HEK293T (cell line): ENCODE results near the gene CYB5R3.

ENCODE experiments used
- CTCF ChIA-PET: fragments of 350-600 bp; formaldehyde crosslinking; extraction: SDS; loops from one replicate; lab custom pipeline; 2021; ENCODE audit warnings: antibody characterized with exemption, inconsistent platforms; lab: Yijun Ruan, JAX
- POLR2A ChIA-PET: fragments of 350-600 bp; formaldehyde crosslinking; extraction: SDS; loops from one replicate; lab custom pipeline; 2020; ENCODE audit warnings: antibody characterized with exemption, inconsistent platforms; lab: Yijun Ruan, JAX
- DNase-seq: peaks from one replicate; pipeline ENCODE4 v3.0.0; 2012; ENCODE audit warnings: mixed read lengths; ENCODE audit errors: extremely low spot score
- ARNT ChIP-seq: fragments of 450-650 bp; IDR thresholded peaks from 2 replicates; pipeline ENCODE4 v1.6.1; 2017; ENCODE audit warnings: mild to moderate bottlenecking
- BHLHE40 ChIP-seq: fragments of 450-650 bp; IDR thresholded peaks from 2 replicates; pipeline ENCODE4 v1.6.1; 2016; ENCODE audit warnings: mild to moderate bottlenecking, moderate library complexity, borderline replicate concordance
- CTBP1 ChIP-seq: fragments of 450-650 bp; IDR thresholded peaks from 2 replicates; pipeline ENCODE4 v1.6.1; 2016; ENCODE audit warnings: borderline replicate concordance
- ELF4 ChIP-seq: fragments of 450-650 bp; IDR thresholded peaks from 2 replicates; pipeline ENCODE4 v1.6.1; 2017; ENCODE audit warnings: antibody characterized with exemption
- FOXA1 ChIP-seq: fragments of 450-650 bp; IDR thresholded peaks from 2 replicates; pipeline ENCODE4 v1.6.1; 2016; ENCODE audit warnings: mild to moderate bottlenecking
- FOXK2 ChIP-seq: fragments of 450-650 bp; IDR thresholded peaks from 2 replicates; pipeline ENCODE4 v1.6.1; 2016; ENCODE audit warnings: mild to moderate bottlenecking
- FOXM1 ChIP-seq: fragments of 450-650 bp; IDR thresholded peaks from 2 replicates; pipeline ENCODE4 v1.6.1; 2017; ENCODE audit warnings: mild to moderate bottlenecking, borderline replicate concordance
- HDGF ChIP-seq: fragments of 450-650 bp; IDR thresholded peaks from 2 replicates; pipeline ENCODE4 v1.6.1; 2017; ENCODE audit warnings: antibody characterized with exemption, borderline replicate concordance
- L3MBTL2 ChIP-seq: fragments of 450-650 bp; conservative IDR thresholded peaks from 2 replicates; pipeline ENCODE4 v1.6.1; 2016; ENCODE audit warnings: mild to moderate bottlenecking
- LEF1 ChIP-seq: fragments of 450-650 bp; IDR thresholded peaks from 2 replicates; pipeline ENCODE4 v1.6.1; 2017; ENCODE audit warnings: mild to moderate bottlenecking, borderline replicate concordance
- NFRKB ChIP-seq: fragments of 450-650 bp; IDR thresholded peaks from 2 replicates; pipeline ENCODE4 v1.6.1; 2016; ENCODE audit warnings: mild to moderate bottlenecking, moderate library complexity
- SP1 ChIP-seq: fragments of 450-650 bp; IDR thresholded peaks from 2 replicates; pipeline ENCODE4 v1.6.1; 2017
- SUZ12 ChIP-seq: fragments of 450-650 bp; IDR thresholded peaks from 2 replicates; pipeline ENCODE4 v1.6.1; 2016; ENCODE audit warnings: mild to moderate bottlenecking
- TARDBP ChIP-seq: fragments of 450-650 bp; IDR thresholded peaks from 2 replicates; pipeline ENCODE4 v1.6.1; 2016
- ZNF384 ChIP-seq: fragments of 450-650 bp; IDR thresholded peaks from 2 replicates; pipeline ENCODE4 v1.6.1; 2016
- TF ChIP-seq, protein P1 (sequence below): fragments of 450-650 bp; IDR thresholded peaks from 2 replicates; pipeline ENCODE4 v1.6.1; 2016

The CYB5R3 gene

DNA sequence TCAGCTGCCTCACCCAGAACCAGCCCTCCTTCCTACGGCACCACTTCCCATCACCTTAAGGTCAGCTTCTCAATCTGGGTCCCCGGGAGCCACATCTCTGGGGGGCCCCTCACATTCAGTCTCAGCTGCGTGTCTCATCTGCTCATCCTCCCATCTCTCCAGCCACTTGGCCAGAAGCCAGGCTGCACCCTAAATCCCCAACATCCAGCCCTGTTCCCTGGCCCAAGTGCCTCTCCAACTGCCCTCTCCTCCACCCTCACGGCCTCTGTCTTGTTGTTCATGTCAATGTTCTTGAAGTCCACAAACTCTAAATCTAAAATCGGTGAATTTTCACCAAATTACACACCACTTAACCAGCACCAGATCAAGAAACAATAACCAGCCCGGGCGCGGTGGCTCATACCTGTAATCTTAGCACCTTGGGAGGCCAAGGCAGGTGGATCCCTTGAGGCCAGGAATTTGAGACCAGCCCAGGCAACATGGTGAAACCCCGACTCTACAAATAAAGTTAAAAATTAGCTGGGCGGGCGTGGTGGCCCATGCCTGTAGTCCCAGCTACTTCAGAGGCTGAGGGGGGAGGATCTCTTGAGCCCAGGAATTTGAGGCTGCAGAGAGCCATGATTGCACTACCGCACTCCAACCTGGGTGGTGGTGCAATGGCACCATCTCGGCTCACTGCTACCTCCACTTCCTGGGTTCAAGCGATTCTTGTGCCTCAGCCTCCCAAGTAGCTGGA, 37.7 kb upstream of the CYB5R3 start:
- no peak for TF ChIP-seq CTBP1
- TF ChIP-seq SUZ12, result no peak
- no peak for TF ChIP-seq NFRKB
- no peak for TF ChIP-seq ARNT
- TF ChIP-seq FOXA1, result no peak
- TF ChIP-seq, protein P1, sequence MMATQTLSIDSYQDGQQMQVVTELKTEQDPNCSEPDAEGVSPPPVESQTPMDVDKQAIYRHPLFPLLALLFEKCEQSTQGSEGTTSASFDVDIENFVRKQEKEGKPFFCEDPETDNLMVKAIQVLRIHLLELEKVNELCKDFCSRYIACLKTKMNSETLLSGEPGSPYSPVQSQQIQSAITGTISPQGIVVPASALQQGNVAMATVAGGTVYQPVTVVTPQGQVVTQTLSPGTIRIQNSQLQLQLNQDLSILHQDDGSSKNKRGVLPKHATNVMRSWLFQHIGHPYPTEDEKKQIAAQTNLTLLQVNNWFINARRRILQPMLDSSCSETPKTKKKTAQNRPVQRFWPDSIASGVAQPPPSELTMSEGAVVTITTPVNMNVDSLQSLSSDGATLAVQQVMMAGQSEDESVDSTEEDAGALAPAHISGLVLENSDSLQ, result no peak
- TF ChIP-seq TARDBP, result no peak
- no peak for TF ChIP-seq HDGF
- no peak for TF ChIP-seq ZNF384
- no peak for TF ChIP-seq BHLHE40
- no peak for TF ChIP-seq FOXK2
- no peak for TF ChIP-seq LEF1
- no peak for TF ChIP-seq SP1
- TF ChIP-seq ELF4, result no peak
- no peak for TF ChIP-seq FOXM1
- no peak for TF ChIP-seq L3MBTL2
- CTCF ChIA-PET, result interaction anchor here (0.6 kb wide), 2 partner anchors 17 to 38 kb away, joined by 3 to 4 read pairs; no protein-coding TSS in a partner anchor
- POLR2A ChIA-PET, result interaction anchor here (2.1 kb wide), 1 partner anchor 38 kb away, joined by 6 read pairs; the partner anchor contains the start of gene CYB5R3
- no peak for DNase-seq

DNA sequence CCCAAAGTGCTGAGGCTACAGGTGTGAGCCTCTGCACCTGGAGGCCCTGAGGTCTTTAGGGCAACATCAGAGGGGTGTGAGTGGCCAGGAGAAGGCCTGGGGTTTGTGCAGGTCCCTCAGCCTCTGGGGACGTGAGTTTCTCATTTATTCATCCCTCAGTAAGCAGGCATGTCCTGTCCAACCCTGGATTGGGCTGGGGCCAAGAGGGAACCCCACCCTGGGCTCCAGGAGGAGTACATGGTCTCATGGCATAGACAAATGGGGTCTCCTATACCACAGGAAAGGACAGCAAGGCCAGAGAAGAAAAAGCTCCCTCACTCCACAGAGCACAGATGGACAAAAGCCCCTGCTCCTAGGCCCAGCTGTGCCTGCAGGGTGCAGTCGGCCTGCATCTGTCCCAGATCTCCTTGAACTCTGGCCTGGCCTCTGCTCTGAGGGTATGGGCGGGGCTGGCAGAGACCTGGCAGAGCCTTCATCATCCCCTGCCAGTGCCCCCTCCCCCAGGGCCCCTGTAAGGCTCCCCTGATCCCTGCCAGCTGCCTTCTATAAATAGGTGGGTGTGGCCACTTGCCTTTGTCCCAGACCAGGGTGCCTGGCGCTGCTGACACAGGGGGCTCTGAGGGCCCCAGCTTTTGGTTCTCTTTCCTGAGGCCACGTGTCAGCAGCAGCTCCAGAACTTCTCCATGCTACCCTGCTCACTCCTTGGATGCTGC, 36.9 kb upstream of the CYB5R3 start:
- TF ChIP-seq CTBP1, result no peak
- TF ChIP-seq ELF4, result no peak
- no peak for TF ChIP-seq TARDBP
- TF ChIP-seq LEF1, result no peak
- ChIA-PET CTCF (interaction anchor here (0.6 kb wide), 1 partner anchor 1220 kb away, joined by 3 read pairs; no protein-coding TSS in a partner anchor), POLR2A (no interaction called here)
- DNase-seq, result no peak

DNA sequence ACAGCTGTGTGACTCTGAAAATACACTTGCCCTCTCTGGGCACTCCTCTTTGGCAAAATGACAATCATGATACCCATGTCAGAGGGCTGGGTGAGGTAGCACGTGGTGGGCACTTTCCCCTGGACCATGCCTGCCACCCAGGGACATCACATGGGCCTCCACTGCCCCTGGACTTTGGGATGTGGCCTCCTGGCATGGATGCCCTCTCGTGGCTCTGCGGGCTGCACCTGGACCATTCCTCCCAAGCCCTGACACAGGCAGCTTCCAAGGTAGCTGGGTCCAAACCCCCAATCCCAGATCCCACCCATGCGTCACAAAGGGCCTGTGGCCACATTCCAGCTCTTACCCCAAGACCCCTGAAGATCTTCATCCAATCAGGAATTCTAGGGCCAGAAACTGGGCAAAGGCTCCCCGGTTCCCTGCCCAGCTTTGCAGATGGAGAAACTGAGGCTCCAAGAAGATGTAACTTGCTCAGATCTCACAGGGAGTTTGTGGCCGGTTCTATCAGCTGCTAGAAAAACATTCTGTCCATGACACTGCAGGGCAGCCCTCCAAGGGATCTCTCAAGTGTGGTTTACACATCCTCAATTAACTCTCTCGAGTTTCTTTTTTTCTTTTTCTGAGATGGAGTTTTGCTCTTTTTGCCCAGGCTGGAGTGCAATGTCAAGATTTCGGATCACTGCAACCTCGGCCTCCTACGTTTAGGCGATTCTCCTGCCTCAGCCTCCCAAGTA, 35.4 kb upstream of the CYB5R3 start:
- no peak for TF ChIP-seq ZNF384
- no peak for TF ChIP-seq TARDBP
- no peak for TF ChIP-seq CTBP1
- TF ChIP-seq FOXK2, result no peak
- no peak for TF ChIP-seq SP1
- CTCF ChIA-PET, result no interaction called here
- DNase-seq, result no peak
- POLR2A ChIA-PET, result no interaction called here

DNA sequence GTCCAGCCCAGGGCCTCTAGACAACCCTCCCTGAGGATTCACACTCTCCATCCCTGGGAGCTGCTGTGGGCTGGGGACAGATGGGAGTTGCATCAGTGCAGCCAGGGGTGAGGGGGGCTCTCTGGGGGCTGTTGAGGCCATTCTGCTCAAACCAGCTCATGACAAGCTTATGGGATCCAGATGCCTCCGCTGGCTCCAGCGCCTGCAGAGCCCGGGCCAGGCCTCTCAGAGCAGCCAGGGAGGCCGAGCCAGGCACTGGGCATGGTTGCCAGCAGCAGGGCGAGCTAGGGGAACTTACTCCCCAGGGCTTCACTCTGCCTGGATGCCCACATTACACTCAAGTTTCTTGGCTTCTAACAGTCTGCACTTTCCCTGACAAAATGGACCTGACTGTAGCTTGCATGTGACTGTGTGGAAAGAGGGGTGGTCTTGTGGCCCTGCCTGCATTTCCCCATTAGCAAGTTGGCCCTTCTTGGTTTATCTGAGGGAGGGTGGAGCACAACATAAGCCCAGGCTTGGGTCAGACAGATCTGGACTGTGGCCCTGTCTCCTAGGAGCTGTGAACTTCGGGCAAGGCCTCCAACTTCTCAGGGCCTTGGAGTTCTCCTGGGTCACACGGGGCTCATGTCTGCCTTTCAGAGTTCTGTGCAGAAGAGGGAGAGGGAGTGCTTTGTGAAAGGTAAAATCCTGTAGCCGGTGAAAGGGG, 34.5 kb upstream of the CYB5R3 start:
- POLR2A ChIA-PET, result interaction anchor here (0.8 kb wide), 1 partner anchor 35 kb away, joined by 3 read pairs; the partner anchor contains the start of gene CYB5R3
- TF ChIP-seq NFRKB (no peak), ZNF384 (no peak), SUZ12 (no peak), ARNT (no peak), LEF1 (no peak), HDGF (no peak), SP1 (no peak), ELF4 (no peak)
- CTCF ChIA-PET, result interaction anchor here (1.7 kb wide), 1 partner anchor 14 kb away, joined by 4 read pairs; no protein-coding TSS in a partner anchor
- DNase-seq, result no peak

DNA sequence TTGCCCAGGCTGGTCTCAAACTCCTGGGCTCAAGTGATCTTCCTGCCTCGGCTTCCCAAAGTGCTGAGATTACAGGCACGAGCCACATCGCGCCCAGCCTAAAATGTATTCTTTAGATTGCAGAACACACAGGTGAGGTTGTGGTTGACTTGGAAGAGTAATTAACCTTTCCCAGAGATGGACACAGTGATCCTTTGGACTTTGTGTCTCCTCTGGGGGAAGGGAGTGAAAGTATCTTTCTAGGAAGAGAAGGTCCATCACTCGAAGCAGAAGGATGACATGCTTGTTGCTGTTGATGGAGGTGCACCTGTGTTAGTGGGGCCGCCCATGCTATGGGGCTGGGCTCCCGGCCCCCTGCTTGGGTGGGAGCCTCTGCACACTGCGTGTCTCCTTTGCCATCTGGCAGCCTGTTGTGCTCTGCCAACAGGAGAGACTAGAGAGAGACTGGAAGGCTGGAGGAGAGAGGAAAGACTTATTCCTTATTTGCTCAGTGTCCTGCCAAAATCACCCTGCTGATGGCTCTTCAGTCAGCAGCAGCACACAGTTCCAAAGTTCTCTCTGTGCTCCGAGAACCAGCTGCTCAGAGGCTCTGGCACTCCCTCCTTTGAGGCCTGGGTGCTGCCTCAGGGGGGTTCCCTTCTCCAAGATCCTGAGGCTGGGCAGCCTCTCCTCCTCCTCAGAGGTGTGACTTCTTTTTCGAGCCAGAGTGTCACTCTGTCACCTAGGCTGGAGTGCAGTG, 33.1 kb upstream of the CYB5R3 start:
- DNase-seq, result no peak
- TF ChIP-seq L3MBTL2 (no peak), ELF4 (no peak), FOXK2 (no peak), ARNT (no peak), NFRKB (no peak), HDGF (no peak), FOXM1 (no peak), FOXA1 (no peak), SUZ12 (no peak), BHLHE40 (no peak), ZNF384 (no peak), SP1 (no peak), LEF1 (no peak), CTBP1 (no peak), TARDBP (no peak)
- TF ChIP-seq, protein P1, result no peak
- ChIA-PET CTCF (interaction anchor here (1.7 kb wide), 1 partner anchor 15 kb away, joined by 4 read pairs; no protein-coding TSS in a partner anchor), POLR2A (no interaction called here)
